Colonic mucosa (tissue), 4 donors: ENCODE results near the gene RANGAP1. TPM values are rescaled to one million over a fixed set of nuclear protein-coding genes. Genes with fewer than 3 reads are reported as not detected.

Source experiments
- DNase-seq: peaks from one replicate; pipeline ENCODE4 v3.0.0-alpha.2; 2020
- H3K27ac ChIP-seq: fragments of 200-600 bp; one replicate; pipeline ENCODE4 v1.8.0; 2021
- H3K27me3 ChIP-seq: fragments of 200-600 bp; one replicate; pipeline ENCODE4 v1.8.0; 2021
- H3K36me3 ChIP-seq: fragments of 200-600 bp; one replicate; pipeline ENCODE4 v1.8.0; 2021
- H3K4me1 ChIP-seq: fragments of 200-600 bp; one replicate; pipeline ENCODE4 v1.8.0; 2021; ENCODE audit warnings: mild to moderate bottlenecking
- H3K4me3 ChIP-seq: fragments of 200-600 bp; one replicate; pipeline ENCODE4 v1.8.0; 2021
- H3K9ac ChIP-seq, 2 donors: one replicate each; pipeline ENCODE4 v1.7.0; 2013; ENCODE audit warnings: control low read depth in 2 of 2, low read depth in 2 of 2, low read length in 2 of 2
- H3K9me3 ChIP-seq: fragments of 200-600 bp; one replicate; pipeline ENCODE4 v1.8.0; 2021
- intact Hi-C: fragments of 100-400 bp; cut with DNase I; formaldehyde crosslinking; loops from one replicate; pipeline ENCODE4 v1.14.1; 2022
- total RNA-seq, 2 donors: library from RNA; stranded (reverse); fragmentation: NEBNext Ultra II Directional in 1 of 2; extraction: Animal tissue kit (Norgen Biotek cat#: 25700) in 1 of 2; gene quantifications; one replicate each; pipeline ENCODE4 v1.2.1, GENCODE V29; 2021
- TF ChIP-seq, protein P1 (sequence below): fragments of 200-600 bp; IDR thresholded peaks from one replicate; pipeline ENCODE4 v1.8.0; 2022; ENCODE audit warnings: antibody characterized with exemption, mild to moderate bottlenecking
- donor health status: healthy.
- donor health status: DM: no; HTN: no; CAD: no.
- donor health status: DM: no; HTN: no; CAD: no.

RANGAP1 gene
- total RNA-seq, 2 donors from 2014 or later: 35.5 to 124 TPM

DNA sequence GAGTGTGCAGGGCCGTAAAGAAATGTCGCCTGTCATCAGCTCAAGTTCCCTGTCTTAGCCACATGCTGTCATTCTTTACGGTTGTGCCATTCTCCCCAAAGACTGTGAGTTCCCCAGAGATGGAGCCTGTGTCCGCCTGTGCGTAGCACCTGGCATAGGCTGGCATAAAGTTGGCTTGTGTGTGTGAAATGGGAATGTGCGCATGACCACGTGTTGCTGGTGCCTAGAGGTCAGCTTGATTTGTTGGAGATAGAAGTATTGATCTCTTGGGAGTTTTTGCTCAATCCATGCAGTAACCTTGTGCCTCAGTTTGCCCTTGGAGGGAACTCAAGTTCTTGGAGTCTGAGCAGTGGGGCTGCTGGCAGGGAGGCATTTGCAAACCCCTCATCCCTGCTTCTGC, 54.6 kb downstream of the RANGAP1 start:
- H3K4me1 ChIP-seq: no peaks in the 10 kb centered on the region
- intact Hi-C loops: no loop called here

DNA sequence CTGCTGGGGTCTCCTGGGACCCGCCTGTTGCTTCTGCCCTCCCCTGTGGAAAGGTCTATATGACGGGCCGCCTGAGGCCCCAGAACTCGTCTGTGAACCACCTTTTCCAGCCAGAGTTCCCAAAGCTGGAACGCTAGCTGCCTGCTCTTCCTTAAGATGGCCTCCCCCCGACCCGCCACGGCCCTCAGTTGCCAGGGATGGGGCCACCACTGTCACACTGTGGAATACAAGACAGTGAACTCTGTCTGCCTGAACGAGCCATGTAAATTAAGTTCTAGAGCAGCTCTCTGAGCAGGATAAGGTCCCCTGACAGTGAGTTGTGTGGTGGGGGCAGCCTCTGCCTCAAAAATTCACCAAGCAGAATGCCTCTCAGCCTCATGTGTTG, 55.6 kb downstream of the RANGAP1 start:
- Histone ChIP-seq H3K36me3 (no peaks in the 10 kb centered on the region), H3K27me3 (no peaks in the 10 kb centered on the region), H3K4me1 (no peaks in the 10 kb centered on the region), H3K9ac (no peak overlapping the region), H3K27ac (no peak overlapping the region), H3K9me3 (no peaks in the 10 kb centered on the region), H3K4me3 (no peak overlapping the region)
- intact Hi-C loops: no loop called here
- DNase-seq: no peak
- TF ChIP-seq, protein P1, sequence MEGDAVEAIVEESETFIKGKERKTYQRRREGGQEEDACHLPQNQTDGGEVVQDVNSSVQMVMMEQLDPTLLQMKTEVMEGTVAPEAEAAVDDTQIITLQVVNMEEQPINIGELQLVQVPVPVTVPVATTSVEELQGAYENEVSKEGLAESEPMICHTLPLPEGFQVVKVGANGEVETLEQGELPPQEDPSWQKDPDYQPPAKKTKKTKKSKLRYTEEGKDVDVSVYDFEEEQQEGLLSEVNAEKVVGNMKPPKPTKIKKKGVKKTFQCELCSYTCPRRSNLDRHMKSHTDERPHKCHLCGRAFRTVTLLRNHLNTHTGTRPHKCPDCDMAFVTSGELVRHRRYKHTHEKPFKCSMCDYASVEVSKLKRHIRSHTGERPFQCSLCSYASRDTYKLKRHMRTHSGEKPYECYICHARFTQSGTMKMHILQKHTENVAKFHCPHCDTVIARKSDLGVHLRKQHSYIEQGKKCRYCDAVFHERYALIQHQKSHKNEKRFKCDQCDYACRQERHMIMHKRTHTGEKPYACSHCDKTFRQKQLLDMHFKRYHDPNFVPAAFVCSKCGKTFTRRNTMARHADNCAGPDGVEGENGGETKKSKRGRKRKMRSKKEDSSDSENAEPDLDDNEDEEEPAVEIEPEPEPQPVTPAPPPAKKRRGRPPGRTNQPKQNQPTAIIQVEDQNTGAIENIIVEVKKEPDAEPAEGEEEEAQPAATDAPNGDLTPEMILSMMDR: no peak

More for the DNA sequence above, 54.6 kb downstream of the RANGAP1 start:
- Histone ChIP-seq H3K27ac (no peak overlapping the region), H3K27me3 (no peaks in the 10 kb centered on the region), H3K9me3 (no peaks in the 10 kb centered on the region), H3K9ac (no peak overlapping the region), H3K4me3 (no peak overlapping the region), H3K36me3 (no peaks in the 10 kb centered on the region)
- DNase-seq: no peak
- TF ChIP-seq, protein P1: no peak

DNA sequence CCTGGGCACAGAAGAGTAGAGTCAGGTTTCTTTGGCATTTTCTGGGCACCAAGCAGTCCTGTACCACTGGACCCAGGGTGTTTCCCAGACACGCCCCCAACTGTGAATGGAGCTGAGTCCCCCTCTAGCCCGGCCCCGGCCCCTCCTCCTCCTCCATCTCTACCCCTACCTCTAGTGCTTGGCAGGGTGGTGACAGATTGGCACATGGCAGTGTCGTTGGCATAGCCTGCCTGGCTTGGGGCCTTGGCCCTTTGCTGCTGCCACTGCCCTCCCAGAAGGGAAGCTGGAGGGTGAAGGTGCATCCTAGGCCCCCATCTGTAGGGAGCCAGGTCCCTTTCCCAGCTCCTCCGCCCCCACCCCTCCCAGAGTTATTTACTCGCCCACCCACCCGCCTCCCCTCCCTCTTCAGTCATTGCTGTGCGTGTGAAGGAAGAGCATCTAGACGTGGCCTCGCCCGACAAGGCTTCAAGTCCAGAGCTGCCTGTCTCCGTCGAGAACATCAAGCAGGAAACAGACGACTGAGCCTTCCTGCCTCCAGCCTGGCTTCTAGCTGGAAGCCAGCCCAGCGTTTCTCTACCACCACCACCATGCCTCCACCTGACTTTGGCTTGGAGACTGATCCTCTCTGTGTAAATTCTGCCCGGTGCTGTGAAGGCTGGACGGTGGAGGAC, 56.1 kb downstream of the RANGAP1 start:
- no peak for DNase-seq
- TF ChIP-seq, protein P1: no peak
- Histone ChIP-seq H3K9me3 (no peaks in the 10 kb centered on the region), H3K4me1 (no peaks in the 10 kb centered on the region), H3K4me3 (no peak overlapping the region), H3K9ac (no peak overlapping the region), H3K36me3 (no peaks in the 10 kb centered on the region), H3K27ac (no peak overlapping the region), H3K27me3 (no peaks in the 10 kb centered on the region)
- intact Hi-C loops: no loop called here

DNA sequence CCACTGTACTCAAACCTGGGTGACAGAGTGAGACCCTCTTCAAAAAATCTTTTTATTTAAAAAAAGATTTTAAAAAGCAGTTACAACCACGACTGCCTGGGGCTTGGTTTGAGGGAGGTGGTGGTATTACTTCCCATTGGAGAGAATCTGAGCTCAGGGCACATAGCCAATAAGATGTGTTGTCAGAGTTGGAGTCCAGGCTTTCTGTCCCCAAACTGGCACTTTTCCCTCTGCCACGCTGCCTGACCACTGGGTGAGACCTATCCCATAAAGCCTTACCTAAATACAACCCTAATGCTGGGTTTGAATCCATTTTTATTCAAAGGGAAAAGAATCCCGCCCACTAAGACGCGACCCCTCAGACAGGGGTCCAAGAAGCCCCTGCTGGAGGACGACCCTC, 56.8 kb downstream of the RANGAP1 start:
- no peaks in the 10 kb centered on the region for H3K36me3 ChIP-seq
- TF ChIP-seq, protein P1: no peak

DNA sequence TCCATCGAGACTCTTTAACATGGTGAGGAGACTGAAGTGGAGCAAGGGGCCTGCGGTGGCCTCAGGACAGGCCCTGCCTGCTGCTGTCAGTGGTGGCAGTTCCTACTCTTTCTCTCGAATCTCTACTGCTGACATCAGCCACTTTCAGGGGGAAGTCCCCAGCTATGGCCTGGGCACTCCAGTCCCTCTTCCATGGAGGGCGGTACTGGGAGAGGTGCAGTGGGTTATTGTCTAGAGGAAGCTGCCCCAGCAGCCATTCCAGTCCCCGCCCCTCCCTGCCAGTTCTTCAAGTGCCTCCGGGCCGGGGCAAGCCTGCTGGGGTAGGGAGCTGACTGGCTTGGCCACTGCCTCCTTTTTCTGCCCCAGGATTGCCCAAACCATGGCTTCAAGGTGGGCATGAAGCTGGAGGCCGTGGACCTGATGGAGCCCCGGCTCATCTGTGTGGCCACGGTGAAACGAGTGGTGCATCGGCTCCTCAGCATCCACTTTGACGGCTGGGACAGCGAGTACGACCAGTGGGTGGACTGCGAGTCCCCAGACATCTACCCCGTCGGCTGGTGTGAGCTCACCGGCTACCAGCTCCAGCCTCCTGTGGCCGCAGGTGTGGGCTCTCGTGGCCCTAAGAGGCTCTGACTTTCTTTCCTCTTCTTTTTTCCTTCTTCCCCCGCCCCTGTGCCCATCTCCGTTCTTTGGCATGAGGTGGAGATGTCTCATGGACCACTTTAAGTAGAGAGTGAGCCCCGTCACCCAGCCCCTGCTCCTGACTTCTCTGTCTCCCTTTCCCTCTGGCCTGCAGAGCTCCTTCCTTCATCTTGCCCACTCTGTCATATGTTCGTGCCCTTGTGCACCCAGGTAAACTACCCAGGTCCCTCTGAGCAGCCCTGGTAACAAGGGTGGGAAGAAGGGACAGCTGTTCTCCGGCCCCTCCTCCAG, 59.0 kb downstream of the RANGAP1 start:
- H3K27me3 ChIP-seq: no peaks in the 10 kb centered on the region
- H3K4me1 ChIP-seq: no peaks in the 10 kb centered on the region
- no peaks in the 10 kb centered on the region for H3K36me3 ChIP-seq
- DNase-seq: no peak
- no peak overlapping the region for H3K9ac ChIP-seq
- no peak overlapping the region for H3K27ac ChIP-seq
- no peak overlapping the region for H3K4me3 ChIP-seq
- intact Hi-C loops: no loop called here
- TF ChIP-seq, protein P1: no peak
- H3K9me3 ChIP-seq: no peaks in the 10 kb centered on the region

More for the DNA sequence above, 56.8 kb downstream of the RANGAP1 start:
- no peaks in the 10 kb centered on the region for H3K9me3 ChIP-seq
- no peak overlapping the region for H3K9ac ChIP-seq
- no peaks in the 10 kb centered on the region for H3K27me3 ChIP-seq
- H3K27ac ChIP-seq: no peak overlapping the region
- no peak overlapping the region for H3K4me3 ChIP-seq
- no peaks in the 10 kb centered on the region for H3K4me1 ChIP-seq
- no peak for DNase-seq
- intact Hi-C loops: no loop called here
